ENCODE results near the gene KLK14.

The KLK14 gene, protein sequence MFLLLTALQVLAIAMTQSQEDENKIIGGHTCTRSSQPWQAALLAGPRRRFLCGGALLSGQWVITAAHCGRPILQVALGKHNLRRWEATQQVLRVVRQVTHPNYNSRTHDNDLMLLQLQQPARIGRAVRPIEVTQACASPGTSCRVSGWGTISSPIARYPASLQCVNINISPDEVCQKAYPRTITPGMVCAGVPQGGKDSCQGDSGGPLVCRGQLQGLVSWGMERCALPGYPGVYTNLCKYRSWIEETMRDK

DNA sequence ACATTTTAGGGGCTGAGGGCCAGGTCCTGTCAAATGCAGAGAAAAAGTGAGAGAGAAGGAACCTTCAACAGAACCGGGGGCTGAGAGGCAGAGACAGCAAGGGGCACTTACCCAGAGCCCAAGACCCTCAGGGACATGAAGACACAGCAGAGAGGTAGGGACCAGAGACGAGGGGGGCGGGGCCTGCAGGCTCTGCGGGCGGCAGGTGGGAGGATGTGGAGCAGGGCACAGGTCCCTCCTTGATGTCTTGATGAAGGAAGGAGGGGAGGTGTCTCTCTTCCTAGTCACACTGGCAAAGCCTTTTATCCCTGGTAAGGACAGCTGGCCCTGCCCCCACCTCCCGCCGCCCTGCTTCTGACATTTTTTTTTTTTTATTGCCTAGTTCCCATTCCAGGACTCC, at the start of gene KLK14:
Gene KLK14 (minus strand): TSS at position 277 of the 400 bp plus-strand sequence. CDS start 273 bp downstream, at position 4.
- DNase-seq, result no peak

DNA sequence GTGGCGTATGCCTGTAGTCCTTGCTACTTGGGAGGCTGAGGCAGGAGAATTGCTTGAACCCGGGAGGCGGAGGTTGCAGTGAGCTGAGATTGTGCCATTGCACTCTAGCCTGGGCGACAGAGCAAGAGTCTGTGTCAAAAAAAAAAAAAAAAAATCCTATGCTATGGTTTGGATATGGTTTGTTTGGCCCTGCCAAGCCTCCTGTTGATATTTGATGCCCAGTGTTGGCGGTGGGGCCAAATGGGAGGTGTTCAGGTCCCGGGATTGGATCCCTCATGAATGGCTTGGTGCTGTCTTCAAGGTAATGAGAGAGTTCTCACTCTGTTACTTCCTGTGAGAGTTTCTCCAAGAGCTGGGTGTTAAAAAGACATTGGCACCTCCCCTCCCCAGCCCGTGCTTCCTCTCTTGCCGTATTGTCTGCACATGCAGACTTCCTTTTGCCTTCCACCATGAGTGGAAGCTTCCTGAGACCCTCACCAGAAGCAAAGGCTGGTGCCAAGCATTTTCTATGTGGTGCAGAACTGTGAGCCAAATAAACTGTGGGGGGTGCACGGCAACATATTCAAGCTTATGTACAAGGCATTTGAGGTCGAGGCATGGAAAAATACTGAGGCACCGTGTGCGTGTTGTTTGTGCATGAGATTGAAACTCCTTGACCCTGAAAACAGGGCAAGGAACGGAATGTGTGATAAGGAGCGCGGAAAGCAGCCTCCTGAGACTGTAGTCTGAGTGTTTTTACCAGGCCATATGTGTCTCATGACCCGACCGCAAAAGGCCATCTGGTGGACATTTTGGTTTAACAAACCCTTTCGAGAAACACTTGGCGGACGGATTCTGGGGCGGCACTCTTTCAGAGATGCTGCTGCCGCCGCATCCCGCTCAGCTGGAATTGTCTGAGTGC, 49.3 kb upstream of the KLK14 start:
- DNase-seq, result peak in 4 of 14 donors; percentile 3 to 45 (median 22)

DNA sequence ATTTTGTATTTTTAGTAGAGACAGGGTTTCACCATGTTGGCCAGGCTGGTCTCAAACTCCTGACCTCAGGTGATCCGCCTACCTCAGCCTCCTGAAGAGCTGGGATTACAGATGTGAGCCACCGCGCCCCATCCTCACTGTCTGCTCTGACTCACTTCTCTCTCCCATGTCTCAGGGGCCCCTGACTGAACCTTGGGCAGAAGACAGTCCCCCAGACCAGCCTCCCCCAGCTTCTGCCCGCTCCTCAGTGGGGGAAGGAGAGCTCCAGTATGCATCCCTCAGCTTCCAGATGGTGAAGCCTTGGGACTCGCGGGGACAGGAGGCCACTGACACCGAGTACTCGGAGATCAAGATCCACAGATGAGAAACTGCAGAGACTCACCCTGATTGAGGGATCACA, 47.0 kb upstream of the KLK14 start:
- DNase-seq, result no peak

DNA sequence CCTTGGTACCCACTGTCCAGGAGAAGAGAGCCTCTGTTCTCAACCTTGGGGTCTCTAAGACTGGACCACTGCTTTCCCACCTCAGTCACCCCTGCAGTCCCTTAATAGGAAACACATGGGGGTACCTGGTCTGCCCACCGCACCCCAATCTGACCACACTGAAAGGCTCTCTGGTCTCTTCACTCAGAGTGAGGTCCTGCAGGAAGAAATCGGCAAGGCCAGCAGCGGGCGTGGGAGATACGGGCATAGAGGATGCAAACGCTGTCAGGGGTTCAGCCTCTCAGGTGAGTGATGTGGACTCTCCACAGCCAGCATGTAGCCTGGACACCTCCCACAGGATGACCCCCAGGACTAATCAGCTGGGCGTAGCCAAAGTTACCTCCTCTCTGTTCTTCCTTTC, 45.5 kb upstream of the KLK14 start:
- DNase-seq, result no peak

DNA sequence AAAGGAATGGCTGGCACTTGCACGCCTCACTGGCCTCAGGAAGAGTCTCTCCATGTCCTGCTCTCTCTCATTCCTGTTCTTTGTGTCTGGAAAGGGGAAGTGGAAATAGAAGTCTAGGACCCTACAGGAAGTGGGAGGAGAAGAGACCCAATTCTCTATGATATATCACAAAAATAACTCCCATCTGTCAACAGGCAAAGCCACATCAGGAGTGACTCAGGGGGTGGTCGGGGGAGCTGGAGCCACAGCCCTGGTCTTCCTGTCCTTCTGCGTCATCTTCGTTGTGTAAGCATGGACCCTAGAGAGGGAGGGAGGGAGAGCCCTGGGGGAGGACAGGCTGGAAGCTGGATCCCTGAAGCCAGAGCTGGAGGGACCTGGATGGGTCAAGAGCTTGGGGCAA, 45.1 kb upstream of the KLK14 start:
- DNase-seq, result peak in 2 of 14 donors; percentile 6 to 45

DNA sequence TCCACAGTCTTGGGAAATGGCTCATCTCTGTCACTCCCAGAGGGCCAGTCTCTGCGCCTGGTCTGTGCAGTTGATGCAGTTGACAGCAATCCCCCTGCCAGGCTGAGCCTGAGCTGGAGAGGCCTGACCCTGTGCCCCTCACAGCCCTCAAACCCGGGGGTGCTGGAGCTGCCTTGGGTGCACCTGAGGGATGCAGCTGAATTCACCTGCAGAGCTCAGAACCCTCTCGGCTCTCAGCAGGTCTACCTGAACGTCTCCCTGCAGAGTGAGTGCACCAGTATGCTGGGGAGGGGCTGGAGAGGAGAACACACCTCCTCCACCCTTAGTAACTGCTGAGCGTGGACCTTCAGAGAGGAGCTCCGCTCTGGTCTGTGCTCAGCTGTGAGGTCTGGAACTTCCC, 44.3 kb upstream of the KLK14 start:
- DNase-seq, result no peak

DNA sequence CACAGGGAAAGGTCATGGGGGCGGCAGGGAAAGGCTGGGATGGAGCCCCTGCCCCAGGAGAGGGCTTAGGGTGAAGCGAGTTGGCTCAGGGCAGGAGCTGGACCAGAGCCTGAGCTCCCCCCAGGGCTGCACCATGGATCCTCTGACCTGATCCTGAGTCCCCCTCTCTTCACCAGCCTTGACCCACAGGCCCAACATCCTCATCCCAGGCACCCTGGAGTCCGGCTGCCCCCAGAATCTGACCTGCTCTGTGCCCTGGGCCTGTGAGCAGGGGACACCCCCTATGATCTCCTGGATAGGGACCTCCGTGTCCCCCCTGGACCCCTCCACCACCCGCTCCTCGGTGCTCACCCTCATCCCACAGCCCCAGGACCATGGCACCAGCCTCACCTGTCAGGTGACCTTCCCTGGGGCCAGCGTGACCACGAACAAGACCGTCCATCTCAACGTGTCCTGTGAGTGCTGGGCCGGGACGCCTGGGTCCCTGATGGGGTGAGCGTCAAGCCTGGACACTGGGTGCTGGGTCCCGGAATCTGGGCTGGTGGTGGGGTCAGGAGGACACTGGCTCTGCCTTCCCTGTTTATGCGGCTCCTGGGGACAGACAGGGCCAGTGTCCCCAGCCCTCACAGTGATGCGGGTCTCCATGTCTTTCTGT, 42.9 kb upstream of the KLK14 start:
- no peak for DNase-seq

DNA sequence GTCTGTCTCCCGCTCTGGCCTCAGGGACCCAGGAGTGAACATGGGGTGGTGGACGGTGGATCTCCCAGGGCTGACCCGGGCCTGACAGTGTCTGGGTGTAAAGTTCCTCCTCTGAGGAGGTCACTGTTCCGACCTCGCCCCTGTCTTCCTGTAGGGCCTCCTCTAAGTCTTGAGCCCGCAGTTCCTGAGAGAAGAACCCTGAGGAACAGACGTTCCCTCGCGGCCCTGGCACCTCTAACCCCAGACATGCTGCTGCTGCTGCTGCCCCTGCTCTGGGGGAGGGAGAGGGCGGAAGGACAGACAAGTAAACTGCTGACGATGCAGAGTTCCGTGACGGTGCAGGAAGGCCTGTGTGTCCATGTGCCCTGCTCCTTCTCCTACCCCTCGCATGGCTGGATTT, 42.0 kb upstream of the KLK14 start, which contains the start of gene SIGLEC9:
Gene SIGLEC9 (plus strand): TSS at position 178 of the 400 bp plus-strand sequence. CDS start 69 bp downstream, at position 247.
- peak in 6 of 14 donors; percentile 13 to 46 (median 34) for DNase-seq

DNA sequence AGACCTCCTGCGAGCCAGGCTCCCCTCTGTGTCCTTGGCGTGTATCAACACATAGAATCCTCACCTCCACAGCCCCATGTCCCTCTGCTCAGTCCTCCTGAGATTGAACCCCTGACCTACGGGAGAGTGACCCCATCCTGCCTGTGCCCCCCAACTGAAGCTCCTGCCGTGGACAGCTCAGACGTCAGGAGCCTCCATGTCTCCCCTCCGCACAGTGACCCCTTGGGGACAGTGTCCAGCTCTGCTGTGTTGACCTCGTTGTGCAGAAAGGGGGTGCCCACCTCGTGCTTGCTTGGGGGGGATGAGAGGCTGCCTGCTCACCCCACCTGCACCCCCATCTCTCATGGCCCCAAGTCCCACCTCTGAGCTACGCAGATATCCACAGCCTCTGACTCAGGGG, 41.5 kb upstream of the KLK14 start:
- no peak for DNase-seq

DNA sequence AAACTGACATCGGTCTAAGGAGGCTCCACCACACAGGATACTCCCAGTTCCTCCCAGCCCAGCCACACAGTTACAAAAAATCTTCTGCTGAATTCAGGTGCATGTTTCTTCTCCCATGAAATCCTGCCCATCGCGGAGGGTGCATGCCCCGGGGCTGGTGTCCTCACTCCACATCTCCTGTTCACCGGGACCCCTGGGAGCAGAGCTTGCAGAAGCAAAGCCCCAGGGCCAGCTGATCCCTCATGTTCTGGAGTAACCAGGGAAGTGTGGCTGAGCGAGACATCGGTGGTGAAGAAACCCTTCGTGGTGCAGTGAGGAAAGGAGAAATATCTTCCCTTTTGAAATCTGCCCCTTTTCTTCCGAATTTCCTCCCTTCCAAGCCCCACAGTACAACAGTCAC, 41.1 kb upstream of the KLK14 start:
- DNase-seq, result no peak

DNA sequence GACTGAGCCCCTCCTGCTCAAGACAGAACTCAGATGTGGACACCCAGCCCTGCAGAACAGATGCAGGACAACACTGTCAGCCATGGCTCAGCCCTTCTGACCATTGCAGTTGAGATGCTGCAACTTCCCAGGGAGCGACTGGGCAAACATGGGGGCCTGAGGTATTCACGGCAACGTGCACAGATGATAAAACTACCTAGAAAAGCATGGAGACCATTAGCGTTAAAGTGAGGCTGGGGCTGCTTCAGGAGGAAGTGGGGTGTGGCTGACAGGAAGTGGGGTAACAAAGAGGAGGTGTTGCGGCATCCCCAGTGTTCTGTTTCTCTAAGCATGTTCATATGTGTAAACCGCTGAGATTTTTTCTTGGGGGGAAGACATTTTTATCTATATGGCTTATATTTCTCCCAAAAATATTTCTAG, 40.7 kb upstream of the KLK14 start:
- peak in 1 of 14 donors; percentile 11 for DNase-seq

DNA sequence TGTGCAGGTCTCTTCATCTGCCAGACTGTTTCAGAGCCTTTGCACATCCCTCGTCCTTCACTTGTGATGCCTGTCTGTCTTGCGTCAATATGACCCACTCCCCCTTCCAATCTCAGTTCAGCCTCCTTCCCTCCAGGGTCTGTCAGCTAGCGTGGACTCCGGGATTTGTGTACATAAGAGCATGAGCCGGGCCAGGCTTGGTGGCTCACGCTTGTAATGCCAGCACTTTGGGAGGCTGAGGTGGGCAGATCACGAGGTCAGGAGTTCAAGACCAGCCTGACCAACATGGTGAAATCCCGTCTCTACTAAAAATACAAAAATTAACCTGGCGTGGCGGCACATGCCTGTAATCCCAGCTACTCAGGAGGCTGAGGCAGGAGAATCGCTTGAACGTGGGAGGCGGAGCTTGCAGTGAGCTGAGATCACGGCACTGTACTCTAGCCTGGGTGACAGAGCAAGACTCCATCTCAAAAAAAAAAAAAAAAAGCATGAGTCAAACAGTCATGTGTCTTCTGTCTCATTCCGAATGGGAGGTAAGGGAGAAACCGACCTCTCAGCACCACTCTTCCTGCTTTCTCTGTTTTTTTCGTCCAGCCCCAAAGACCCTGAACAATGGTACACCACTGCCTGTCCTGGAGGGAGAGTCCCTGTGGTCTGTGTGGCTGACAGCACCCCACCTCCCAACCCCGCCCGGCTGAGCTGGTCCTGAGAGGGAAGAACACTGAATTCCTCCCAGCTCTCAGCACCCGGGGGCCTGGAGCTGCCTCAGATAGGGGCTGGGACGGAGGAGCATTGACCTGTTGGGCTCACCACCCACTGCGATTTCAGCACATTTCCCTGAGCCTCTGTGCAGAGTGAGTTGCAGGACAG, 39.7 kb upstream of the KLK14 start:
- DNase-seq, result no peak

DNA sequence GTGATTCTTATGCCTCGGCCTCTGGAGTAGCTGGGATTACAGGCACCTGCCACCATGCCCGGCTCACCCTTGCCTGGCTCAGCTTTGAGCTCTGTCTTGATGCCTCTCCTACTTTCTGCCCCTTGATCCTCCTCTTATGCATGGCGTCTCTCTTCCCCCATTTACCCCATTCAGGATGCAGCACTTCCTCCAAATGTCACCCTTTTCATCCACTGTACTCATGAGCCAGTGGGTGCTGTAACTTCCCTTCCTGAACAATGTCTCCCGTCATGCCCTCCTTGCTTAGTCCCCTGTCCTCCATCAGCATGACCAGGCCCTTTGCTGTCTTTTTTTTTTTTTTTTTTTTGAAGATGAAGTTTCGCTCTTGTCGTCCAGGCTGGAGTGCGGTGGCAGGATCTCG, 38.6 kb upstream of the KLK14 start:
- no peak for DNase-seq

DNA sequence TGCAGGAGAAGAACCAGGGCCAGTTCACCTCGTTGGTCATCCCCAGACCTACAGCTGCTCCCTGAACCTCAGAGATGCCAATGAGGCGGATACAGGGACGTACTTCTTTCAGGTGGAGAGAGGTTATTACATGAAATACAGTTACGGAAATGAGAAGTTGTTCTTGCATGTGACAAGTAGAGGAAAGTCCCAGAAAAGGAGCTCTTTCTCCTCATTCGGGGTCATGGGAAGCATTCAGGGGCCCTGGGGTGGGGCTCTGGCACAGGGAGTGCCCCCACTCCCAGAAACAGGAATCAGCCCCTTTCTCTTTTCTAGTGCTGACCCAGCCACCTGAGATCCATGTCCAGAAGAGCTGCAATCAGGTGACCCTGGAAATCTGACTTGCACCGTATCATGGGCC, 37.5 kb upstream of the KLK14 start:
- no peak for DNase-seq

DNA sequence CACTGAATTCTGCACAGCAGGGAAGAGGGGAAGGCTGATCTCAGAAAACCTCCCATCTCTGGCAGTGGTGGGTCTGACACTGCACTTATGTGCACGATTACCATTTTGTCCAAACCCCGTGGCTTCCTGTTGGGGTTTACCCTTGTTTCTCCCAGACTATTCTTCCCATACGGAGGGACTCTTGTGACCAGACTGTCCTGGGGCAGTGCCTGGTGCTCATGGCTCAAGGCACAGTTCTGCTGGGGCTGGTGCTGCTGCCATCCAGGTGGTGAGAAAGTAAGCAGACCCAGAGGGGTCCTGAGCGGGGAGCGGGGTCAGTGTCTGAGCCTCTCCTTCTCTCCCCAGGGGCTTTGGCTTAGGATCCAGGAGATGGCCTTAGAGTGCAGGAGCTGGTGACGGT, 36.9 kb upstream of the KLK14 start:
- no peak for DNase-seq

DNA sequence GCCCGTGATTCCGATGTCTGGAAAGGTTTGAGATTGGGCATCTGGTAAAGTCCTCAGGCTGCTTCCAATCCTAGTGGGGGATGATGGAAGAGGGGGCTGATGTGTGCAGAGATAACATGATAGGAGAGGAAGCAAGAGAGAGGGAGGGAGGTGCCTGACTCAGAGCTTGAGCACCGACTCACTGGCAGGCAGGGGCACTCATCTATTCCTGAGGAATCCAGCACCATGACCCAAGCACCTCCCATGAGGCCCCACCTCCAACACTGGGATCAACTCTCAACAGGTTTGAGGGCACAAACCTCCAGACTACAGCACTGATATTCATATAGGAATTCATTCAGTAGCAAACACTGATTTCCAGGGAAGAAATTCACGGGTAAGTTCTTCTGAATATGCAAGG, 36.4 kb upstream of the KLK14 start:
- no peak for DNase-seq

DNA sequence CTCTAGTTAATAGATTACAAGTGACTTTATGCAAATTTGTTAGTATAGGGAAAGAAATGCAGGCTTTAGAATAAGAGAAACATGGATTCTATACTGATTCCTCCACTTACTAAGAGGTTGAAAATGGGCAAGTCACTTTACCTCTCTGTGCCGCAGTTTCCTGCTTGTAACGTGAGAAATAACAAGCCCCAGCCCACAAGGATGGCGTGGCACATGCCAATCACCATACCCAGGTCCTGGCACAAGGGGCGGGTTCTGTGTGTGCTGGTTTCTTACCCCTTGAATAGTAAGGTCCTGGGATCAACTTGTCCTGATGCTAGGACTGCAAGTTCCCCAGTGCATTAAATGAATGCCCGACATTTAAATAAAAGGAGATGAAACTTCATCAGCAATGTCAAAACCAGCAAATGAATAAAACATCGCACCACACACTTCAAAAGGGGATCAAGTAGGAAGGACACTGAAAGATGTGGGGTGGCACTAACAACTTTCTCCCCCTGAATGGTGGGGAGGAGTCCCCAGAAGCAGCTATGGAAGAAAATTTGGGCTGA, 34.1 kb upstream of the KLK14 start:
- no peak for DNase-seq

DNA sequence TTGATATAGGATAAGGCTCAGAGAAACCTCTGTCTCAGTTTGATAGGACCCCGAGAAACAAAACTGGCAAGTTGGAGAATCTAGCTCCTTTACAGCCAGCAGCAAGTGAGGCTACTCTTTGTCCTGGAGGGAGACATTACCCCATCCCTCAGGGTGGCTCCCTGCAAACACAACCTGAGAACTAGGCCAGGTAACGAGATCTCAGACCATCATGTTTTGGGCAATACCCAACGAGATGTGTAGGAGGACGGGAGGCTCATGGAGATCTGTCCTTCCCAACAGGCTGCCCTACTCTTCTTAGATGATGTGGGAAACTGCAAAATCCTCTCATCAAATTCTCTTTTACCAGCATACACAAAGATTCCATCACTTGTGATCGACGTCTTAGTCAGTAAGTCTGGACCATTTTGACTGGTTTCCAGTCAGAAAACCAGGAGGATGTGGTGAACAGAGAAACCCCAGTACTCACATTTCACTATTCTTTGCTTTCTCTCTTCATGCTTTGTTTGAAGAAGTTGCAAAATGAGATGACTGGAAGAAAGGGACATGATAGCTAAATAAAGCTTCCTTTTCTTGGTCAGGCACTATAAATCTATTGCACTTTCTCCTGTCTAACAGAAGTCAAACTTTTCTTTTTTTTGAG, 31.5 kb upstream of the KLK14 start:
- DNase-seq, result no peak

DNA sequence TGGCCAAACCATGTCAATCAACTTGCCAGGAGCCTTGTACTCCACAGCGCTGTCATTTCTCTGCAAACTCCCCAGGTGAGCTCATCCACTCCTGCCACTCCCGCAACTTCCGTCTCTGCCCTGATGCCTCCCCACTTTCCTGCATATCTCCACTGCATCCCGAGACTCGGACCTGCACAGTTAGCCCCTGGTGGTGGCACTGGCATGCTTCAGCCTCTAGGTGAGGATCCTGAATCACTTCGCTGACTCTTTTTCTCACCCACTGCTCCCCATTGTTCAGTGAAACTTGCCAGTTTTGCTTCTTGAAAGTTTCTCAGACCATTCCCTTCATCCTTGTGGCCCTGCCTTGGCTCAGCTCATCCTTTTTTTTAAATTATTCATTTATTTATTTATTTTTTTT, 28.9 kb upstream of the KLK14 start:
- DNase-seq, result no peak

DNA sequence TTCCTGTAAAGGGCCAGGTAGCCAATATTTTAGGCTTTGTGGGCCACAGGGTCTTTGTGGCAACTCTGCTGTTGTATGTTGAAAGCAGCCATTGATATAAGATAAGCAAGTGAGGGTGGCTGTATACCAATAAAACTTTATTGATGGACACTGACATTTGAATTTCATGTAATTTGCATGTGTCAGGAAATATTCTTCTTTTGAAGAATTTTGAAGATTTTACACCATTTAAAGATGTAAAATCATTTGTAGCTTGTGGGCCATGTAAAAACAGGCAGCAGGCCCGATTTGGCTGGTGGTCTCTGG, 27.9 kb upstream of the KLK14 start:
- no peak for DNase-seq

DNA sequence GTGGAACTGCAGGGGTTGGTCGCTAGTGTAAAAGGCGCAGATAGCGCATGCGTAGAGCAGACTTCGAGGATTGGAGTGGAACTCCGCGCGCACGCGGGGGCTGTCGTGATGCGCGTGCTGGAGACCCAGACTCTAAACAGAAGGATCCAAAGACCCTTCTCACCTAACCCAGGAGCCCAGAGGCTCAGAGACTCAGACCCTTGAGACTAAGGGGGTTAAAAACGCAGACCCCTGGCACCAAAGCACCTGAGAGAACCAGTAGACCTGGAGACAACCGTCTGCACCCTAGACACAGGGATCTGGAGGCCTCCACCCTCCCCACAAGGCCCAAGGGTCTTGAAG, 26.1 kb upstream of the KLK14 start:
- peak in 1 of 14 donors; percentile 59 for DNase-seq

Measured in C1 segment of cervical spinal cord (tissue), 14 donors.